ENCODE results near the gene TCF19. TPM values are rescaled to one million over a fixed set of nuclear protein-coding genes. Genes with fewer than 3 reads are reported as not detected.

The TCF19 gene
- total RNA-seq, 4 donors from 2014 or later = 1.5 to 5.1 (median 2.6) TPM

DNA sequence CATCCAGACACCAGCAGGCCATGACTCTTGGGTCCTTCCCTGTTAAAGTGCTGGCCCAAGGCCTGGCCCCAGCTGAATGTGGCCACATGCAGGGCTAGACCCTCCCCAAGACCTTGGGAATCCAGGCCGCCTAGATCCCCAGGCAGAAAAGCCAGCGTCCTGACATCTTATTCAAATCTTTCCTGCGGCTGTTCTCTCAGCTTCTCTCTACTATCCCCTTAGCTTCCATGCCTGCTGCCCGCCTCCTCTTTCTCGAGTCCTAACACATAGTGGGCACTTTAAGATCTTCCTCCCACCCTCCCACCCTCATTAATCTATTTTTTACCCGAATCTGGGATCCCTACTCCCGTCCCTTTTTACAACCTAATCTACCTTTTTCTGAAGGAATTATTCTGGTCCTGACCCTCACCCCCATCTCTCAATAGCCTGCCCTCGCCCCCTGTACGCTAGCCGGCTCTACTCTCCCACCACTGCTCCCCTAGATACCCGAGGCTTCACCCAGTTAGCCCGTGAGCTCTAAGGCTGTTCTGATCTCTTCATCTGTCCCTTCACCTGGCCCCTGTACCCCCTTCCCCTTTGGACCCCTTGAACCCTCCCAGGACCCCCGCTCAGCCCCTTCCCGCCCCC is 763 bp upstream of the TCF19 start, which contains the start of gene CCHCR1:
Gene CCHCR1, minus strand, starts transcription at position 290 of the 627 bp plus-strand sequence. Its CDS starts 202 bp downstream, at position 88.
- H3K36me3 ChIP-seq = peaks cover 0 to 14% of the 10 kb centered on the region in 2 donors
- ATAC-seq = no peak
- intact Hi-C loops (cut with DNase I; ENCODE audit: low total_unique reads) = loop anchor here (1.0 to 5.0 kb wide), 3 partner anchors 29 to 115 kb away; partner anchors contain the start of gene HLA-C

DNA sequence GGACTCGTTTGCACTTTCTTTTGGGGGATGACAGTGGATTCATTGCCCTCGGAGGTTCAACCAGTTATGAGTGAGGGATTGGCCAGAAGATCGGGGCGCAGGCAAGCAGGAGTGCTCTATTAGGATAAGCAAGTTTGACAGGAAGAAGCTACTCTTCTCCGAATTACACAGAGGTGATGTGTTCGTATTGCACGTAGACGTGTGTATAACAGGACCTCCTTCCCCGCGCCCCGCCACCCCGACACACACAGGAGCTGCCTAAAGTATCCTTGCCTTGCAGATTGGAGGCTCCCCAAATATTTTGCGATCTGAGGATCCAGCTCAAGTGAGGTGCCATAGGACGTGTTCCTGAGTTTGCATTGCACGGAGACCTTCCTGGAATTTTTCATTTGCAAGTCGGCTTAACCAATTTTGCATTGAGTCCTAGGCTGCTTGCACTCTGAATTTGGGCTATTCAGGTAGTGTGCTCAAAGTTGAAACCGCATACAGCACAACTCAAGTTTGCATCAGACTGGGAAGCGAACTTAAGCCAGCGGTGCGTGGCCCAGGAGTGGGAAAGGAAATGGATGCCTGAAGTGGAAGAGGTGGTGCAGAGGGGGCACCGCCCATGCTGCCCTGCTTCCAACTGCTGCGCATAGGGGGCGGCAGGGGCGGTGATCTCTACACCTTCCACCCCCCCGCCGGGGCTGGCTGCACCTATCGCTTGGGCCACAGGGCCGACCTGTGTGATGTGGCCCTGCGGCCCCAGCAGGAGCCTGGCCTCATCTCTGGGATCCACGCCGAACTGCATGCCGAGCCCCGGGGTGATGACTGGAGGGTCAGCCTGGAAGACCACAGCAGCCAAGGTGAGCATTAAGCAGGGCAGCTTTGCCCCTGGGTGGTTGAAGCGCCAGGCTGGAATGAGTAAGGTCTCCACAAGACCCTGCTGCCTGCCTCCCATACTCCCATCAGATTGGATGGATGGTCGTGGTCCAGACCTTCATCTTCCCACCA is 770 bp downstream of the TCF19 start:
- ATAC-seq (no peak), DNase-seq (no peak)
- Histone ChIP-seq H3K9me3 (no peaks in the 10 kb centered on the region), H3K4me3 (peak overlapping the region; percentile 60 to 86 (median 74)), H3K27ac (peak overlapping the region in 3 of 4 donors; percentile 52 to 89 (median 85)), H3K4me1 (peaks cover 20 to 26% of the 10 kb centered on the region in 2 donors), H3K36me3 (peaks cover 0 to 8% of the 10 kb centered on the region in 2 donors), H3K27me3 (no peaks in the 10 kb centered on the region)
- intact Hi-C loops (cut with DNase I; ENCODE audit: low total_unique reads) = loop anchor here (1.0 to 5.0 kb wide), 3 partner anchors 28 to 113 kb away; partner anchors contain the start of gene HLA-C
- TF ChIP-seq, protein P1, sequence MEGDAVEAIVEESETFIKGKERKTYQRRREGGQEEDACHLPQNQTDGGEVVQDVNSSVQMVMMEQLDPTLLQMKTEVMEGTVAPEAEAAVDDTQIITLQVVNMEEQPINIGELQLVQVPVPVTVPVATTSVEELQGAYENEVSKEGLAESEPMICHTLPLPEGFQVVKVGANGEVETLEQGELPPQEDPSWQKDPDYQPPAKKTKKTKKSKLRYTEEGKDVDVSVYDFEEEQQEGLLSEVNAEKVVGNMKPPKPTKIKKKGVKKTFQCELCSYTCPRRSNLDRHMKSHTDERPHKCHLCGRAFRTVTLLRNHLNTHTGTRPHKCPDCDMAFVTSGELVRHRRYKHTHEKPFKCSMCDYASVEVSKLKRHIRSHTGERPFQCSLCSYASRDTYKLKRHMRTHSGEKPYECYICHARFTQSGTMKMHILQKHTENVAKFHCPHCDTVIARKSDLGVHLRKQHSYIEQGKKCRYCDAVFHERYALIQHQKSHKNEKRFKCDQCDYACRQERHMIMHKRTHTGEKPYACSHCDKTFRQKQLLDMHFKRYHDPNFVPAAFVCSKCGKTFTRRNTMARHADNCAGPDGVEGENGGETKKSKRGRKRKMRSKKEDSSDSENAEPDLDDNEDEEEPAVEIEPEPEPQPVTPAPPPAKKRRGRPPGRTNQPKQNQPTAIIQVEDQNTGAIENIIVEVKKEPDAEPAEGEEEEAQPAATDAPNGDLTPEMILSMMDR (IDR thresholded peaks at IDR 0.05 in 4 of 5, conservative IDR thresholded peaks at IDR 0.05 in 1 of 5) = no peak
- TF ChIP-seq POLR2A (IDR thresholded peaks at IDR 0.05) = no peak
- in situ Hi-C loops (cut with MboI; ENCODE audit: low sequenced_read_pairs in 4 of 4) = no loop called here

More for the DNA sequence above, 763 bp upstream of the TCF19 start, which contains the start of gene CCHCR1:
- Histone ChIP-seq H3K9me3 (no peaks in the 10 kb centered on the region), H3K27me3 (no peaks in the 10 kb centered on the region), H3K4me1 (peaks cover 20 to 26% of the 10 kb centered on the region in 2 donors), H3K27ac (peak within 1 kb of the TSS; percentile 82 to 89 (median 86)), H3K4me3 (peak within 1 kb of the TSS; percentile 60 to 86 (median 78))
- in situ Hi-C loops (cut with MboI; ENCODE audit: low sequenced_read_pairs in 4 of 4) = no loop called here
- no peak for DNase-seq
- TF ChIP-seq POLR2A (IDR thresholded peaks at IDR 0.05) = no peak
- TF ChIP-seq, protein P1 (IDR thresholded peaks at IDR 0.05 in 4 of 5, conservative IDR thresholded peaks at IDR 0.05 in 1 of 5) = no peak

DNA sequence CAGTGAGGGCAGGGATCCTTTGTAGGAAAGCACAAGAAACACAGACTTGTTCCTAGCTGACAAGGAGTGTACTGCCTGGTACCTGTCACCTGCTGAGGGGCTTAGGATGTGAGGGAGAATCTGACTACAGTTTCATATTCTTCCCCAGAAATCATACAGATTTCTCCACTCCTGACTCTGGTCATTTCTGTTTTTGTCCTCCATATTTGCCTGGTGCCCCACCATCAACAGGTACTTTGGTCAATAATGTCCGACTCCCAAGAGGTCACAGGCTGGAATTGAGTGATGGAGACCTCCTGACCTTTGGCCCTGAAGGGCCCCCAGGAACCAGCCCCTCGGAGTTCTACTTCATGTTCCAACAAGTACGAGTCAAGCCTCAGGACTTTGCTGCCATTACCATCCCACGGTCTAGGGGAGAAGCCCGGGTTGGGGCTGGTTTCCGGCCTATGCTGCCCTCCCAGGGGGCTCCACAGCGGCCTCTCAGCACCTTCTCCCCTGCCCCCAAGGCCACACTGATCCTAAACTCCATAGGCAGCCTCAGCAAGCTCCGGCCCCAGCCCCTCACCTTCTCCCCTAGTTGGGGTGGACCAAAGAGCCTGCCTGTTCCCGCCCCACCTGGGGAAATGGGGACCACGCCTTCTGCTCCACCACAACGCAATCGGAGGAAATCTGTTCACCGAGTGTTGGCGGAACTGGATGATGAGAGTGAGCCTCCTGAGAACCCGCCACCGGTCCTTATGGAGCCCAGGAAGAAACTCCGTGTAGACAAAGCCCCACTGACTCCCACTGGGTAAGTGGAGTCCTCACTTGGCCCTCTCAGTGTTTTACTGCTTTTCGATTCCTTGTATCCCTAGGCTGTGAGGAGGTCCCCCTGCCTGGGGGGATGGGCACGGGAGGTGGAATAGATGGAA is 3.1 kb downstream of the TCF19 start:
- Histone ChIP-seq H3K4me3 (no peak overlapping the region), H3K4me1 (peaks cover 15 to 17% of the 10 kb centered on the region in 2 donors), H3K27ac (no peak overlapping the region), H3K36me3 (no peaks in the 10 kb centered on the region), H3K27me3 (no peaks in the 10 kb centered on the region), H3K9me3 (no peaks in the 10 kb centered on the region)
- in situ Hi-C loops (cut with MboI; ENCODE audit: low sequenced_read_pairs in 4 of 4) (no loop called here), intact Hi-C loops (cut with DNase I; ENCODE audit: low total_unique reads) (no loop called here)
- no peak for DNase-seq
- ATAC-seq = no peak
- TF ChIP-seq, protein P1 (IDR thresholded peaks at IDR 0.05 in 4 of 5, conservative IDR thresholded peaks at IDR 0.05 in 1 of 5) = no peak
- no peak for TF ChIP-seq POLR2A (IDR thresholded peaks at IDR 0.05)
